ENCODE results near the gene RNF144A. TPM values are rescaled to one million over a fixed set of nuclear protein-coding genes. Genes with fewer than 3 reads are reported as not detected.

RNF144A gene
- polyA plus RNA-seq, 1 of the 3 experiments (the other 2 are of a cell fraction) = 15.6 TPM

DNA sequence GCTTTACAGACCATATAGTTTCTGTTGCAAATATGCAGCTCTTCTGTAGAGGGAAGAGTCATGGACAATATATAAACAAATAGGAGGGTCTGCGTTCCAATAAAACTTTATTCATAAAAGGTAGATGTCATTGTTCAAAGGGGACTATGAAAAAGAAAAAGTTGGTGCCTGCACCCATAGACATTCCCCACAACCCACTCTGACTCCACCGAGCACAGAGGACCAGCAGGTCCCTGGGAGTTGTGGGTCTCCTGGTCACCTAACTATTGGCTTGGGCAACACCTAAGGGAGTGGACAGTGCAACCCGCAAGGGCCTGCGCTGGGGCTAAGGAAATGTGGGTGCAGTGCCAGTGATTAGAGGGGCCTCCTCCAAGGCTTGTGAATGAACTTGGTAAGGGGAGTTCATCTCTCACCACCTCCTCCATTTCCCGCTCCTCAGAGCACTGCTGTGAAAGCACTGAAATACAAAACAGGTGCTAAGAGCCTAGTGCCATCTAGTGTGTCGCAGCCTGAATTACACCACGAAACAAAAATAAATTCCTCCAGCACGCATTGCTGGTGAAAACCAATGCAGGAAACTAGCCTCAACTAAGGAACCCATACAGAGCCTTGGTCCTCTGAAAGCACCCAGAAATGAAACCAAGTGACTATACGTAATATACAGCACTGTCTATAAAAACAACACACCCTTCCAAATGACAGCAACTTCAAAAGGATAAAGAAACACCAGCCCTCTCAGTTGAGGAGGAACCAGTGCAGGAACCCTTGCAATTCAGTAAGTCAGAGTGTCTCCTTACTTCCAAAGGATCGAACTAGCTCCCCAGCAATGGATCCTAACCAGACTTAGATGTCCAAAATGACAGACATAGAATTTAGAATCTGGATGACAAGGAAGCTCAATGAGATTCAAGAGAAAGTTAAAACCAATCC lies 166.6 kb downstream of the RNF144A start:
- Histone ChIP-seq H3K9me3 (no peaks in the 10 kb centered on the region), H3K9ac (no peak overlapping the region), H3K27me3 (ENCODE audit: insufficient read depth) (no peaks in the 10 kb centered on the region), H3K4me3 (ENCODE audit: low read depth in 2 of 2, low read length in 1 of 2) (no peak overlapping the region; a peak in 1 of 4 replicates), H4K20me1 (ENCODE audit: insufficient read depth) (no peaks in the 10 kb centered on the region), H3K4me2 (no peak overlapping the region), H3F3A (replicated peaks; ENCODE audit: insufficient read depth) (no peaks in the 10 kb centered on the region), H3K36me3 (replicated peaks in 1 of 2; ENCODE audit: control insufficient read depth in 1 of 2, insufficient read depth in 2 of 2, low read length in 1 of 2) (no peaks in the 10 kb centered on the region), H3K27ac (ENCODE audit: low read depth in 2 of 2, low read length in 1 of 2) (no peak overlapping the region), H3K4me1 (ENCODE audit: control insufficient read depth in 1 of 2, insufficient read depth in 2 of 2, low read depth in 1 of 2, low read length in 1 of 2) (no peaks in the 10 kb centered on the region), H3K79me2 (ENCODE audit: insufficient read depth) (no peaks in the 10 kb centered on the region), H3K9me2 (no peaks in the 10 kb centered on the region), H2AFZ (ENCODE audit: low read depth) (no peak overlapping the region)
- 74% methylated on average over 10 of the region's 10 CpGs for whole genome bisulfite sequencing (ENCODE audit: low lambda C conversion rate)
- POLR2A ChIA-PET = no interaction called here
- CTCF ChIA-PET = interaction anchor here (0.6 to 4.2 kb wide), 14 partner anchors 10 to 187 kb away, joined by 3 to 29 read pairs (median 4); partner anchors contain the start of gene RNF144A
- TF ChIP-seq SMC3 (IDR thresholded peaks at IDR 0.05; ENCODE audit: low read depth, low read length) (peak; percentile 56; the same call in 1 of the 2 replicates), FOXM1 (IDR thresholded peaks at IDR 0.05; ENCODE audit: low read depth) (no peak), EP300 (IDR thresholded peaks at IDR 0.05; ENCODE audit: borderline replicate concordance in 1 of 2, low read depth in 1 of 2, low read length in 1 of 2) (no peak), RCOR1 (IDR thresholded peaks at IDR 0.05; ENCODE audit: low read length) (no peak), SIN3A (IDR thresholded peaks at IDR 0.05; ENCODE audit: borderline replicate concordance, low read depth, low read length) (no peak), RAD21 (IDR thresholded peaks at IDR 0.05; ENCODE audit: low read length) (peak; percentile 71), TAF1 (IDR thresholded peaks at IDR 0.05; ENCODE audit: borderline replicate concordance, low read depth, low read length) (no peak), NRF1 (IDR thresholded peaks at IDR 0.05; ENCODE audit: low read depth, low read length) (no peak), FOSL2 (IDR thresholded peaks at IDR 0.05; ENCODE audit: borderline replicate concordance, low read depth) (no peak), ELF1 (IDR thresholded peaks at IDR 0.05) (no peak), JUND (IDR thresholded peaks at IDR 0.05) (no peak)
- TF ChIP-seq, protein P1, sequence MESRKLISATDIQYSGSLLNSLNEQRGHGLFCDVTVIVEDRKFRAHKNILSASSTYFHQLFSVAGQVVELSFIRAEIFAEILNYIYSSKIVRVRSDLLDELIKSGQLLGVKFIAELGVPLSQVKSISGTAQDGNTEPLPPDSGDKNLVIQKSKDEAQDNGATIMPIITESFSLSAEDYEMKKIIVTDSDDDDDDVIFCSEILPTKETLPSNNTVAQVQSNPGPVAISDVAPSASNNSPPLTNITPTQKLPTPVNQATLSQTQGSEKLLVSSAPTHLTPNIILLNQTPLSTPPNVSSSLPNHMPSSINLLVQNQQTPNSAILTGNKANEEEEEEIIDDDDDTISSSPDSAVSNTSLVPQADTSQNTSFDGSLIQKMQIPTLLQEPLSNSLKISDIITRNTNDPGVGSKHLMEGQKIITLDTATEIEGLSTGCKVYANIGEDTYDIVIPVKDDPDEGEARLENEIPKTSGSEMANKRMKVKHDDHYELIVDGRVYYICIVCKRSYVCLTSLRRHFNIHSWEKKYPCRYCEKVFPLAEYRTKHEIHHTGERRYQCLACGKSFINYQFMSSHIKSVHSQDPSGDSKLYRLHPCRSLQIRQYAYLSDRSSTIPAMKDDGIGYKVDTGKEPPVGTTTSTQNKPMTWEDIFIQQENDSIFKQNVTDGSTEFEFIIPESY (IDR thresholded peaks at IDR 0.05; ENCODE audit: borderline replicate concordance, low read depth) = no peak
- TF ChIP-seq, protein P2, sequence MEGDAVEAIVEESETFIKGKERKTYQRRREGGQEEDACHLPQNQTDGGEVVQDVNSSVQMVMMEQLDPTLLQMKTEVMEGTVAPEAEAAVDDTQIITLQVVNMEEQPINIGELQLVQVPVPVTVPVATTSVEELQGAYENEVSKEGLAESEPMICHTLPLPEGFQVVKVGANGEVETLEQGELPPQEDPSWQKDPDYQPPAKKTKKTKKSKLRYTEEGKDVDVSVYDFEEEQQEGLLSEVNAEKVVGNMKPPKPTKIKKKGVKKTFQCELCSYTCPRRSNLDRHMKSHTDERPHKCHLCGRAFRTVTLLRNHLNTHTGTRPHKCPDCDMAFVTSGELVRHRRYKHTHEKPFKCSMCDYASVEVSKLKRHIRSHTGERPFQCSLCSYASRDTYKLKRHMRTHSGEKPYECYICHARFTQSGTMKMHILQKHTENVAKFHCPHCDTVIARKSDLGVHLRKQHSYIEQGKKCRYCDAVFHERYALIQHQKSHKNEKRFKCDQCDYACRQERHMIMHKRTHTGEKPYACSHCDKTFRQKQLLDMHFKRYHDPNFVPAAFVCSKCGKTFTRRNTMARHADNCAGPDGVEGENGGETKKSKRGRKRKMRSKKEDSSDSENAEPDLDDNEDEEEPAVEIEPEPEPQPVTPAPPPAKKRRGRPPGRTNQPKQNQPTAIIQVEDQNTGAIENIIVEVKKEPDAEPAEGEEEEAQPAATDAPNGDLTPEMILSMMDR (IDR thresholded peaks at IDR 0.05) = peak; percentile 58
- TF ChIP-seq, protein P3, sequence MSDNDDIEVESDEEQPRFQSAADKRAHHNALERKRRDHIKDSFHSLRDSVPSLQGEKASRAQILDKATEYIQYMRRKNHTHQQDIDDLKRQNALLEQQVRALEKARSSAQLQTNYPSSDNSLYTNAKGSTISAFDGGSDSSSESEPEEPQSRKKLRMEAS (IDR thresholded peaks at IDR 0.05; ENCODE audit: low read depth) = no peak
- no peak for DNase-seq
